ENCODE measurements around the gene MYL9.

The MYL9 gene

DNA sequence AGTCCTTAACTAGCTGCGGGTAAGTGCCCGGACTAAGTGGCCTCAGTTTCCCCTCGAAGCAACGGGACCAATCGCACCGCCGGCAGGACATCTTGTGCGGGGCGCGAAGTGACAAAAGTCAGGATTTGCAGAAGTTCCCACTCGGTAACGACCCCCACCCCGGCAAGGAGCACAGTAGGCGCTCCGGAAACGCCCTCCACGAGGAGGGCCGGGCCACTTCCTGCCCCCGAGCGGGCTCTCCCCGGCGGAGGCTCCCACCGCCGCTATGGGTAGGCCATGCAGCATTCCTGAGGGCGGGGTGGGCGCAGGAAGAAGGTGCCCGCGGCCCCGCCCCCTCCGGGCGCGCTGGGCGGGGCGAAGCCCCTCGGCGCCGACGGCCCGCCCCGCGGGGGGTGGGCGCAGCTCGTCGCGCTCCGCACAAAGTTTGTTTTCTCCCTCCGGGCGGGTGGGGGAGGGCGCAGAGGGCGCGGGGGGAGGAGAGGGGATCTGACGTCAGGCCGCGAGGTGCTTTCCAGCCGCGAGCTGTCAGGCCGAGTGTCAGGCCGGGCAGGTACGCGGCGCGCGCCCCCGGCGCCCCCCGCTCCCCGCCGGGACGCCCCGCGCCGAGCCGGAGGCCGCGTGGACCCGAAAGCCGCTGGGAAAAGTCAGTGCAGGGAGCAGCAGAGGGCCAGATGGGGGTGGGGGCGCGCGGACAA, 31.9 kb downstream of the MYL9 start, which contains the start of gene TGIF2:
TSS of gene TGIF2 (plus strand) at position 495 of the 695 bp plus-strand sequence. CDS start 5,178 bp downstream, outside the sequence.
- DNase-seq (ENCODE audit: low read depth) = peak; percentile 94
- H3K4me3 ChIP-seq (ENCODE audit: low read depth, low read length) = peak within 1 kb of the TSS; percentile 79
- peak; percentile 93 for TF ChIP-seq MYC (IDR thresholded peaks at IDR 0.05; ENCODE audit: low read depth, low read length)
- TF ChIP-seq, protein P1, sequence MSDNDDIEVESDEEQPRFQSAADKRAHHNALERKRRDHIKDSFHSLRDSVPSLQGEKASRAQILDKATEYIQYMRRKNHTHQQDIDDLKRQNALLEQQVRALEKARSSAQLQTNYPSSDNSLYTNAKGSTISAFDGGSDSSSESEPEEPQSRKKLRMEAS (IDR thresholded peaks at IDR 0.05; ENCODE audit: low read depth, low read length) = peak; percentile 72
- peak; percentile 81 for TF ChIP-seq POLR2A (IDR thresholded peaks at IDR 0.05; ENCODE audit: extremely low read depth, insufficient read length)
- TF ChIP-seq, protein P2, sequence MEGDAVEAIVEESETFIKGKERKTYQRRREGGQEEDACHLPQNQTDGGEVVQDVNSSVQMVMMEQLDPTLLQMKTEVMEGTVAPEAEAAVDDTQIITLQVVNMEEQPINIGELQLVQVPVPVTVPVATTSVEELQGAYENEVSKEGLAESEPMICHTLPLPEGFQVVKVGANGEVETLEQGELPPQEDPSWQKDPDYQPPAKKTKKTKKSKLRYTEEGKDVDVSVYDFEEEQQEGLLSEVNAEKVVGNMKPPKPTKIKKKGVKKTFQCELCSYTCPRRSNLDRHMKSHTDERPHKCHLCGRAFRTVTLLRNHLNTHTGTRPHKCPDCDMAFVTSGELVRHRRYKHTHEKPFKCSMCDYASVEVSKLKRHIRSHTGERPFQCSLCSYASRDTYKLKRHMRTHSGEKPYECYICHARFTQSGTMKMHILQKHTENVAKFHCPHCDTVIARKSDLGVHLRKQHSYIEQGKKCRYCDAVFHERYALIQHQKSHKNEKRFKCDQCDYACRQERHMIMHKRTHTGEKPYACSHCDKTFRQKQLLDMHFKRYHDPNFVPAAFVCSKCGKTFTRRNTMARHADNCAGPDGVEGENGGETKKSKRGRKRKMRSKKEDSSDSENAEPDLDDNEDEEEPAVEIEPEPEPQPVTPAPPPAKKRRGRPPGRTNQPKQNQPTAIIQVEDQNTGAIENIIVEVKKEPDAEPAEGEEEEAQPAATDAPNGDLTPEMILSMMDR (IDR thresholded peaks at IDR 0.05; ENCODE audit: low read depth, low read length) = no peak

- DNase-seq (ENCODE audit: low read depth) = peak; percentile 86
- H3K4me3 ChIP-seq (ENCODE audit: low read depth, low read length) = peak overlapping the region; percentile 79
- TF ChIP-seq MYC (IDR thresholded peaks at IDR 0.05; ENCODE audit: low read depth, low read length) = peak; percentile 65; the same call in 1 of the 2 replicates
- TF ChIP-seq POLR2A (IDR thresholded peaks at IDR 0.05; ENCODE audit: extremely low read depth, insufficient read length) = peak; percentile 23
- TF ChIP-seq, protein P1 (IDR thresholded peaks at IDR 0.05; ENCODE audit: low read depth, low read length) = 0 out of 2 replicates have a peak, but pooled peaks have one; percentile 32
- TF ChIP-seq, protein P2 (IDR thresholded peaks at IDR 0.05; ENCODE audit: low read depth, low read length) = no peak
These were observed 32.6 kb downstream of the MYL9 start for GRCh38 chr20:36573798-36574365.

DNA sequence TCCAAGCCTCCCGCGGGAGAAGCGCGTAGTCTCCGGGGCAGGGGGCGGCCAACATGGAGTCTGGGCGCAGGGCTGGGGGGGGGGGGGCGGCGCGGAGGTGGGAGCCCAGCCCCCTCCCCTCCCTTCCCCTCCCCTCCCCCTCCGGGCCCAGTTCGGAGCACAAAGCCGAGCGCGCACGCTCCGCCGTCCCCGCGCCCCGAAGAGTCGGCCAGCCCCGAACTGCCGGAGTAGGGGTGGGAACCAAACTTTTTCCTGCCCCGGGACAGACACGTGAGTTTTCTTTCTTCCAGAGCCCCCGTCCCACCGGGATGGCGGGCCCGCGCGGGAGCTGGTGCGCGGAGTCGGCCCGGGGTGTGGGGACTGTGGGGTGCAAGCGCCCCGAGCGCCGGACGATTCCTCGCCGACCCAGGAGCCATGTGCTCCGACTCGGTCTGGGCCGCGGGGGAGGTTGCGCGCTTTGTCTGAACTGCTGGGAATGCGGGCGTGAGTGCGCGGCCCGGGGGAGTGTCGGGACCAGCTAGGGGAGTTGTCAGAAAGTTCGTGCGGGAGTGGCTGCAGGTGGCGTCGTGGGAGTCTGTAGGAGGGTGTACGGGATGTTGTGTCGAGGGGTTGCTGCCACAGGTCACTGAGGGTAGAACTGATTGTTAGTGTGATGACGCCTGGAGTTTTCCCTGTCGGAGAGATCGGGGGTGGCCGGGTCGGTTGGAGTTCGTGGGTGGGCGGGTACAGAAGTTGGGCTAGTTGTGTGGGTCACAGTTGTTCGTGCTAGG, 33.2 kb downstream of the MYL9 start:
- TF ChIP-seq MYC (IDR thresholded peaks at IDR 0.05; ENCODE audit: low read depth, low read length) (peak; percentile 94), POLR2A (IDR thresholded peaks at IDR 0.05; ENCODE audit: extremely low read depth, insufficient read length) (no peak)
- TF ChIP-seq, protein P1 (IDR thresholded peaks at IDR 0.05; ENCODE audit: low read depth, low read length) = peak; percentile 89
- peak overlapping the region; percentile 79 for H3K4me3 ChIP-seq (ENCODE audit: low read depth, low read length)
- DNase-seq (ENCODE audit: low read depth) = peak; percentile 82

GRCh38 chr20:36576081-36576445, 34.7 kb downstream of the MYL9 start:
- peak overlapping the region; percentile 21 for H3K4me3 ChIP-seq (ENCODE audit: low read depth, low read length)
- TF ChIP-seq MYC (IDR thresholded peaks at IDR 0.05; ENCODE audit: low read depth, low read length) (no peak), POLR2A (IDR thresholded peaks at IDR 0.05; ENCODE audit: extremely low read depth, insufficient read length) (no peak)
- TF ChIP-seq, protein P2 (IDR thresholded peaks at IDR 0.05; ENCODE audit: low read depth, low read length) = no peak
- TF ChIP-seq, protein P1 (IDR thresholded peaks at IDR 0.05; ENCODE audit: low read depth, low read length) = no peak
- no peak for DNase-seq (ENCODE audit: low read depth)

- no peak overlapping the region for H3K4me3 ChIP-seq (ENCODE audit: low read depth, low read length)
- TF ChIP-seq, protein P1 (IDR thresholded peaks at IDR 0.05; ENCODE audit: low read depth, low read length) = no peak
- TF ChIP-seq, protein P2 (IDR thresholded peaks at IDR 0.05; ENCODE audit: low read depth, low read length) = no peak
- DNase-seq (ENCODE audit: low read depth) = no peak
These were observed 37.2 kb downstream of the MYL9 start for GRCh38 chr20:36578356-36579041.

All from NB4 (cell line).